HUES64 (cell line): ENCODE measurements around the gene ATP13A2.
A peak's percentile ranks its signal among the peaks of the same experiment; 100 is the strongest.

Experiments used
- H3K27ac ChIP-seq: 2 replicates; pipeline ENCODE4 v1.7.0; 2013; ENCODE audit warnings: low read depth, low read length, inconsistent platforms
- H3K27me3 ChIP-seq: 2 replicates; pipeline ENCODE4 v1.6.1; 2013; ENCODE audit warnings: mild to moderate bottlenecking, low read length; ENCODE audit not compliant: insufficient read depth
- H3K36me3 ChIP-seq: 2 replicates; pipeline ENCODE4 v1.6.1; 2013; ENCODE audit warnings: mild to moderate bottlenecking, low read length; ENCODE audit not compliant: insufficient read depth
- H3K4me1 ChIP-seq: 2 replicates; pipeline ENCODE4 v1.6.1; 2013; ENCODE audit warnings: mild to moderate bottlenecking, low read length, moderate library complexity; ENCODE audit not compliant: insufficient read depth
- H3K4me3 ChIP-seq: 2 replicates; pipeline ENCODE4 v1.5.1; 2013; ENCODE audit warnings: mild to moderate bottlenecking, low read length, moderate library complexity
- H3K9ac ChIP-seq: 2 replicates; pipeline ENCODE4 v1.6.1; 2013; ENCODE audit warnings: mild to moderate bottlenecking, low read depth, low read length
- H3K9me3 ChIP-seq: 2 replicates; pipeline ENCODE4 v1.6.1; 2013; ENCODE audit warnings: low read depth, low read length; ENCODE audit not compliant: insufficient read depth
- WGBS: fragments of 150-250, 120-280 bp; methylation state at CpG from one replicate; pipeline ENCODE4 v1.1.7; 2013; ENCODE audit warnings: missing lambda C conversion rate; 5-methylcytosine and 5-hydroxymethylcytosine counted together

The ATP13A2 gene

GRCh38 chr1:17052641-17053040 is 40.9 kb upstream of the ATP13A2 start:
- peak overlapping the region; percentile 95 for H3K4me3 ChIP-seq
- no peak overlapping the region for H3K27ac ChIP-seq
- peaks cover 26% of the 10 kb centered on the region for H3K36me3 ChIP-seq
- no peak overlapping the region; the same call in 1 of the 2 replicates for H3K9ac ChIP-seq
- H3K9me3 ChIP-seq: no peaks in the 10 kb centered on the region
- no peaks in the 10 kb centered on the region for H3K27me3 ChIP-seq
- peaks cover 9% of the 10 kb centered on the region; the same call in 1 of the 2 replicates for H3K4me1 ChIP-seq

DNA sequence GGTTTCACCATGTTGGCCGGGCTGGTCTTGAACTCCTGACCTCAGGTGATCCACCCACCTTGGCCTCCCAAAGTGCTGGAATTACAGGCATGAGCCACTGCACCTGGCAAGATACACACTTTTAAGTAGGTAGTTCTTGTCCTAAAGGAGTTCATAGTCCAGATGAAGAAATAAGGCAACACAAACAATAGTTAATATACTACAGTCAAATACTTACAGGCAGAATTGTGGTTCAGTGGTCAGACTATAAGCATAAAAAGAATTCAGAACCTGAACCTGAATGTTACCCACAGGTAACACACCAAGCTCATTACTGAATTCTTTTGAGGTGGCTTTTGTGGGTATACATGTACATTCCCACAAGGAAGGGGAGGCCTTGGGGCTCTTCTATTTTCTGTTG is 40.3 kb upstream of the ATP13A2 start:
- WGBS: 67% methylated on average over 1 of the region's 1 CpG
- Histone ChIP-seq H3K9me3 (no peaks in the 10 kb centered on the region), H3K27ac (no peak overlapping the region), H3K4me3 (no peak overlapping the region), H3K27me3 (no peaks in the 10 kb centered on the region), H3K9ac (no peak overlapping the region), H3K4me1 (peaks cover 9% of the 10 kb centered on the region; the same call in 1 of the 2 replicates), H3K36me3 (peaks cover 26% of the 10 kb centered on the region)

GRCh38 chr1:17047924-17048323 is 36.2 kb upstream of the ATP13A2 start:
- H3K36me3 ChIP-seq: peaks cover 48% of the 10 kb centered on the region
- no peak overlapping the region for H3K27ac ChIP-seq
- H3K4me1 ChIP-seq: peaks cover 9% of the 10 kb centered on the region; the same call in 1 of the 2 replicates
- 98% methylated on average over 4 of the region's 5 CpGs for WGBS
- H3K27me3 ChIP-seq: no peaks in the 10 kb centered on the region
- H3K9ac ChIP-seq: no peak overlapping the region
- no peak overlapping the region for H3K4me3 ChIP-seq
- H3K9me3 ChIP-seq: no peaks in the 10 kb centered on the region

DNA sequence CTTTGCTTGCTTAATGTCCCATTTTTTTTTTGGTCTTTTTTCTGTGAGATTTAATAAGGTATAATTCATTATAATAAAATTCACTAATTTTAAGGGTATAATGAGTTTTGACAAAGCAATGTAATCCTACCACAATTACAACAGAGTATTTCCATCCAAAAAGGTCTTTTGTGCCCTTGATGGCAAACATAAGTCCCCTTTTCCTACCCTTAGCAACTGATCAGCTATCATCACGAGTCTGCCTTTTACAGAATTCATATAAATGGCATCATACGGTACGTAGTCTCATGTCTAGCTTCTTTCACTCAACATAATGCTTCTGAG is 34.6 kb upstream of the ATP13A2 start:
- Histone ChIP-seq H3K36me3 (peaks cover 59% of the 10 kb centered on the region), H3K9me3 (no peaks in the 10 kb centered on the region), H3K27ac (no peak overlapping the region), H3K9ac (no peak overlapping the region), H3K4me1 (peaks cover 4% of the 10 kb centered on the region; the same call in 1 of the 2 replicates), H3K27me3 (no peaks in the 10 kb centered on the region), H3K4me3 (no peak overlapping the region)
- 78% methylated on average over 3 of the region's 3 CpGs for WGBS

- H3K27me3 ChIP-seq: no peaks in the 10 kb centered on the region
- H3K4me1 ChIP-seq: peaks cover 4% of the 10 kb centered on the region; the same call in 1 of the 2 replicates
- no peak overlapping the region for H3K4me3 ChIP-seq
- H3K9me3 ChIP-seq: no peaks in the 10 kb centered on the region
- peaks cover 54% of the 10 kb centered on the region for H3K36me3 ChIP-seq
- 76% methylated on average over 8 of the region's 9 CpGs for WGBS
- H3K27ac ChIP-seq: no peak overlapping the region
- no peak overlapping the region for H3K9ac ChIP-seq
Observed at GRCh38 chr1:17045634-17046333, 34.1 kb upstream of the ATP13A2 start.

DNA sequence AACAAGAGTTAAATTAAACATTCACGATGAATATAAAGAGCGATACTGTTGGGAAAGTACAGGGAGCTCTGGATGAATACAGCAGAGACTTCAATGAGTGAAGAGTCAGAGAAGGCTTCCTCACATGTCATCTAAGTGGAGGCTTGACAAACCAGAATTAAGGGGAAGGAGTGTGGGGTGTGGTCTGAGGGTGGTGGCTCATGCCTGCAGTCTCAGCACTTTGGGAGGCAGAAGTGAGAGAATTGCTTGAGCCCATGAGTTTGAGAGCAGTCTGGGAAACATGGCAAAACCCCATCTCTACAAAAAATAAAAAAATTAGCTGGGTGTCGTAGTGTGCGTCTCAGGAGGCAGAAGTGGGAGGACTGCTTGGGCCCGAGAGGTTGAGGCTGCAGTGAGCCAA is 33.4 kb upstream of the ATP13A2 start:
- WGBS: 77% methylated on average over 5 of the region's 5 CpGs
- Histone ChIP-seq H3K9me3 (no peaks in the 10 kb centered on the region), H3K36me3 (peaks cover 55% of the 10 kb centered on the region), H3K4me3 (no peak overlapping the region), H3K27me3 (no peaks in the 10 kb centered on the region), H3K4me1 (peaks cover 4% of the 10 kb centered on the region; the same call in 1 of the 2 replicates), H3K27ac (no peak overlapping the region), H3K9ac (no peak overlapping the region)

DNA sequence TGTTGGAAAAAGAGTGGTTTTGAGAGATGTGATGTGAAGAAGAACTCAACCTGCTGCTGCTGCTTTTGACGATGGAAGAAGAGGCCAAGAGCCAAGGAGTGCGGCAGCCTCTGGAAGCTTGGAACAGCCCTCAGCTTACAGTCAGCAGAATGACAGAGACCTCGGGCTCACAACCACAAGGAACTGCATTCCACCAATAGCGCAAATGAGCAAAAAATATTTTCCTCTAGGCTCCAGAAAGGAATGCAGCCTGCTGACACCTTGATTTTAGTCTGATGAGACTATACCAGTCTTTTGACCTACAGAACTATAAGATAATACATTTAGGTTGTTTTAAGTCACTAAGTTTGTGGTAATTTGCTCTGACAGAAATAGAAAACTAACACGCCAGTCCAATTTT is 31.9 kb upstream of the ATP13A2 start:
- H3K4me1 ChIP-seq: peaks cover 4% of the 10 kb centered on the region; the same call in 1 of the 2 replicates
- no peaks in the 10 kb centered on the region for H3K27me3 ChIP-seq
- WGBS: 69% methylated on average over 4 of the region's 5 CpGs
- H3K4me3 ChIP-seq: no peak overlapping the region
- H3K36me3 ChIP-seq: peaks cover 57% of the 10 kb centered on the region
- H3K27ac ChIP-seq: no peak overlapping the region
- no peak overlapping the region for H3K9ac ChIP-seq
- no peaks in the 10 kb centered on the region for H3K9me3 ChIP-seq

GRCh38 chr1:17040135-17040534 is 28.4 kb upstream of the ATP13A2 start:
- no peak overlapping the region for H3K27ac ChIP-seq
- 95% methylated on average over 1 of the region's 1 CpG for WGBS
- H3K9ac ChIP-seq: no peak overlapping the region
- peaks cover 75% of the 10 kb centered on the region for H3K36me3 ChIP-seq
- H3K4me3 ChIP-seq: no peak overlapping the region
- H3K27me3 ChIP-seq: no peaks in the 10 kb centered on the region
- H3K4me1 ChIP-seq: no peaks in the 10 kb centered on the region
- H3K9me3 ChIP-seq: no peaks in the 10 kb centered on the region

- no peaks in the 10 kb centered on the region for H3K9me3 ChIP-seq
- H3K9ac ChIP-seq: no peak overlapping the region
- H3K4me3 ChIP-seq: no peak overlapping the region
- 100% methylated on average over 1 of the region's 2 CpGs for WGBS
- peaks cover 68% of the 10 kb centered on the region for H3K36me3 ChIP-seq
- H3K27me3 ChIP-seq: no peaks in the 10 kb centered on the region
- H3K4me1 ChIP-seq: no peaks in the 10 kb centered on the region
- H3K27ac ChIP-seq: no peak overlapping the region
Observed at GRCh38 chr1:17039522-17039921, 27.8 kb upstream of the ATP13A2 start.

DNA sequence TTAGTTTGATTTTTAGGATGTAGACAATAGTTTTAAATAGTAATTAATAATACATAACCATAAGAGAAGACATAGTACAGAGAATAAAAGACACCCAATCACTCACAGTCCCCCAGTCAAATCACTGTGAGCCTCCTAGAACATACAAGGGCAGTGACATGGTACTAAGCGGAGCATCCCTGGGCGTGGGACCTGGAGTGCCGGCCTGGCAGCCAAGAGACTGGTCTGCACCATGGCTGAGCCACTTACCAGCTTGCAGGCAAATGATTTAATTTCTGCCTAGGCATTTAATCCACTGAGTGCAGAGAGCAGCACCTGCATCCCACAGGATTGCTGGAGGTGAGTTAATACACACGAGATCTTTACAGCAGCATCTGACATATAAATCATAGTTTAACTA is 21.8 kb upstream of the ATP13A2 start:
- H3K36me3 ChIP-seq: peaks cover 62% of the 10 kb centered on the region

GRCh38 chr1:17032741-17033140 is 21.0 kb upstream of the ATP13A2 start:
- H3K9ac ChIP-seq: no peak overlapping the region
- no peak overlapping the region for H3K27ac ChIP-seq
- H3K9me3 ChIP-seq: no peaks in the 10 kb centered on the region
- no peaks in the 10 kb centered on the region for H3K4me1 ChIP-seq
- peaks cover 64% of the 10 kb centered on the region for H3K36me3 ChIP-seq
- WGBS: 97% methylated on average over 3 of the region's 3 CpGs
- H3K4me3 ChIP-seq: no peak overlapping the region
- H3K27me3 ChIP-seq: no peaks in the 10 kb centered on the region

More for the DNA sequence above, 21.8 kb upstream of the ATP13A2 start:
- Histone ChIP-seq H3K27me3 (no peaks in the 10 kb centered on the region), H3K27ac (no peak overlapping the region), H3K9ac (no peak overlapping the region), H3K9me3 (no peaks in the 10 kb centered on the region), H3K4me3 (no peak overlapping the region), H3K4me1 (no peaks in the 10 kb centered on the region)
- WGBS: 94% methylated on average over 4 of the region's 4 CpGs

GRCh38 chr1:17031436-17031835 is 19.7 kb upstream of the ATP13A2 start:
- H3K4me3 ChIP-seq: no peak overlapping the region

More at GRCh38 chr1:17031436-17031835, 19.7 kb upstream of the ATP13A2 start:
- no peaks in the 10 kb centered on the region for H3K9me3 ChIP-seq
- H3K27me3 ChIP-seq: no peaks in the 10 kb centered on the region
- no peaks in the 10 kb centered on the region for H3K4me1 ChIP-seq
- no peak overlapping the region for H3K9ac ChIP-seq
- H3K27ac ChIP-seq: no peak overlapping the region
- peaks cover 73% of the 10 kb centered on the region for H3K36me3 ChIP-seq
- 95% methylated on average over 4 of the region's 4 CpGs for WGBS
